Right lobe of liver (tissue), 6 donors: Measurements from ENCODE around the gene HOXD3. TPM values are rescaled to one million over a fixed set of nuclear protein-coding genes. Genes with fewer than 3 reads are reported as not detected.
A peak's percentile ranks its signal among the peaks of the same experiment; 100 is the strongest.

Source experiments
- ATAC-seq, 4 donors: fragments of 200-7000 bp; cut with Tn5 transposase; one replicate each; pipeline ENCODE4 v1.9.1; 2020; ENCODE audit warnings: mild to moderate bottlenecking in 4 of 4, moderate library complexity in 4 of 4
- DNase-seq, 3 donors: peaks; one replicate each; pipeline ENCODE4 v3.0.0-alpha.2; 2020
- H3K27ac ChIP-seq, 3 donors: fragments of 200-600 bp; one replicate each; pipeline ENCODE4 v1.8.0; 2022
- H3K27me3 ChIP-seq, 2 donors: fragments of 200-600 bp; one replicate each; pipeline ENCODE4 v1.8.0; 2022
- H3K36me3 ChIP-seq, 4 donors: fragments of 200-600 bp; sonication (generic) in 1 of 4; one replicate each; pipeline versions ENCODE4 v1.5.1 to v1.8.0; 2017 to 2022; ENCODE audit warnings: control low read depth in 1 of 4
- H3K4me1 ChIP-seq, 4 donors: fragments of 200-600 bp; sonication (generic) in 1 of 4; one replicate each; pipeline versions ENCODE4 v1.5.1 to v1.8.0; 2017 to 2022; ENCODE audit warnings: control low read depth in 1 of 4
- H3K4me3 ChIP-seq, 3 donors: fragments of 200-600 bp; one replicate each; pipeline ENCODE4 v1.8.0; 2022
- H3K9me3 ChIP-seq, 4 donors: fragments of 200-600 bp; sonication (generic) in 1 of 4; one replicate each; pipeline versions ENCODE4 v1.5.1 to v1.8.0; 2017 to 2022; ENCODE audit warnings: control low read depth in 1 of 4
- CTCF ChIP-seq, 4 donors: fragments of 200-600 bp in 3 of 4; fragments of 450-650 bp in 1 of 4; IDR thresholded peaks; one replicate each; pipeline versions ENCODE4 v1.5.1 to v1.8.0; 2016 to 2022; ENCODE audit warnings: antibody characterized with exemption in 4 of 4, mild to moderate bottlenecking in 2 of 4
- POLR2A ChIP-seq: fragments of 450-650 bp; IDR thresholded peaks from one replicate; pipeline ENCODE4 v1.6.1; 2017; ENCODE audit warnings: antibody characterized with exemption, mild to moderate bottlenecking
- WGBS: methylation state at CpG from one replicate; pipeline ENCODE4 v1.1.6; 2018; ENCODE audit warnings: low coverage, low lambda C conversion rate; ENCODE audit not compliant: insufficient coverage; ENCODE audit errors: missing lambda C conversion rate; 5-methylcytosine and 5-hydroxymethylcytosine counted together
- intact Hi-C, 2 donors: fragments of 100-400 bp; cut with DNase I; formaldehyde crosslinking; loops; one replicate each; pipeline versions ENCODE4 v1.11.2 to v1.14.1; 2022
- total RNA-seq, 6 experiments: library from RNA; depleted of rRNA in 2 of 6; stranded (reverse); fragments of >200 nt in 2 of 6; fragmentation: NEBNext Ultra II Directional in 3 of 6; extraction: Animal tissue kit (Norgen Biotek cat#: 25700) in 3 of 6; gene quantifications; one replicate each; pipeline versions ENCODE4 v1.1.0 to v1.2.4, GENCODE V29; 2016 to 2023
- donor health status: DM: no; HTN: yes; CAD: no.
- donor health status: DM: no; HTN: no; CAD: no.
- donor health status: DM: no; HTN: no; CAD: no.
- donor health status: DM: no; HTN: yes; CAD: no.
- donor health status: DM: no; HTN: yes; CAD: no.

Gene HOXD3
- total RNA-seq, 6 experiments from 2014 or later: not detected

DNA sequence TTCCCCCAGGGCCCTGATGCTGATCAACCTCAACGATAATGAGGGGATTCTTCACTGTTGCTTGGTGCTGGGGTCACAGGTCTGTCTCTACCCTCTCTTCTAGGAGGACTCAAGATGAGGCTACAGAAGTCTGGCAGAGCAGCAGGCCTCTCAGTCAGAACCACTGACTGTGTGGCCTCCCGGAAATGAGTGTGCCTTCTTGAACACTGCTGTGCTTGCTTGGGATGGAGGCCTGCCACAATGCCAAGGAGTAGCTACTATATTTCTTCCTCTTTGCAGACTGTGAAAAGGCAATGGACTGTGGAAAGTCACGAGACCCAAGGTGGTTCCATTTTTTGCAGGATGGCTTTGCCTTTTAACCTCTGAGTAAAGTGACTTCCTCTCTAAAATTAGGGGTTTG lies 25.6 kb downstream of the HOXD3 start:
- ATAC-seq (no peak), DNase-seq (no peak)
- peaks cover 0 to 2% (median 0%) of the 10 kb centered on the region in 4 donors for H3K4me1 ChIP-seq
- intact Hi-C loops: no loop called here
- no peak overlapping the region for H3K27ac ChIP-seq
- TF ChIP-seq POLR2A: no peak
- no peak for TF ChIP-seq CTCF (IDR thresholded peaks at IDR 0.05)
- H3K4me3 ChIP-seq: no peak overlapping the region
- H3K27me3 ChIP-seq: peaks cover 5 to 19% of the 10 kb centered on the region in 2 donors
- H3K36me3 ChIP-seq: no peaks in the 10 kb centered on the region
- 71% methylated on average over 1 of the region's 3 CpGs for WGBS
- H3K9me3 ChIP-seq: no peaks in the 10 kb centered on the region

- WGBS: 34% methylated on average over 2 of the region's 2 CpGs
- peaks cover 0 to 19% of the 10 kb centered on the region in 2 donors for H3K27me3 ChIP-seq
- H3K9me3 ChIP-seq: no peaks in the 10 kb centered on the region
- no peak overlapping the region for H3K4me3 ChIP-seq
- intact Hi-C loops: no loop called here
- H3K4me1 ChIP-seq: peaks cover 0 to 14% (median 0%) of the 10 kb centered on the region in 4 donors
- H3K27ac ChIP-seq: no peak overlapping the region
- ATAC-seq (no peak), DNase-seq (no peak)
- H3K36me3 ChIP-seq: no peaks in the 10 kb centered on the region
- TF ChIP-seq CTCF (IDR thresholded peaks at IDR 0.05): no peak
- no peak for TF ChIP-seq POLR2A
These were observed 27.6 kb downstream of the HOXD3 start for GRCh38 chr2:176184749-176185148.

DNA sequence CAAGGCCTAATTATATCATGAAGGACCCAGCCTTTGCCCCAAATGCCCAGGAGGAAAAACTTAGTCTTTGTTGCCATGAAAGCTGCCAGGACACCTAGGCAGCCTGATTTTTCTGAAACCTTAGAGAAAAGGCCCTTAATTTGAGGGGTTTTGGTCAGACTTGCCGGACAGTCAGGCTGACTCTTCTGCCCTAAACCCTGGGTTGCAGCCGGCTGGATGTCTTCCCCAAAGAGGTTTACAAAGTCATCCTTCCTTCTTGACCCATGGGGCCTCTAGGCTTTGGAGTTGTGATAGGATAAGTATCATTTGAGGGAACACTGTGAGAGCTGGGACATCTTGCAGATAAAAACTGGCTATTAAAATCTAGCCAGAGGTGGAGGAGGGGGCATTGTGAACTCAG lies 28.9 kb downstream of the HOXD3 start:
- Histone ChIP-seq H3K27ac (no peak overlapping the region), H3K4me1 (peaks cover 0 to 14% (median 0%) of the 10 kb centered on the region in 4 donors), H3K27me3 (peaks cover 5 to 30% of the 10 kb centered on the region in 2 donors), H3K9me3 (no peaks in the 10 kb centered on the region), H3K4me3 (no peak overlapping the region), H3K36me3 (no peaks in the 10 kb centered on the region)
- intact Hi-C loops: no loop called here
- no peak for DNase-seq
- TF ChIP-seq CTCF (IDR thresholded peaks at IDR 0.05) (no peak), POLR2A (no peak)
- ATAC-seq: no peak
- 73% methylated on average over 2 of the region's 2 CpGs for WGBS

DNA sequence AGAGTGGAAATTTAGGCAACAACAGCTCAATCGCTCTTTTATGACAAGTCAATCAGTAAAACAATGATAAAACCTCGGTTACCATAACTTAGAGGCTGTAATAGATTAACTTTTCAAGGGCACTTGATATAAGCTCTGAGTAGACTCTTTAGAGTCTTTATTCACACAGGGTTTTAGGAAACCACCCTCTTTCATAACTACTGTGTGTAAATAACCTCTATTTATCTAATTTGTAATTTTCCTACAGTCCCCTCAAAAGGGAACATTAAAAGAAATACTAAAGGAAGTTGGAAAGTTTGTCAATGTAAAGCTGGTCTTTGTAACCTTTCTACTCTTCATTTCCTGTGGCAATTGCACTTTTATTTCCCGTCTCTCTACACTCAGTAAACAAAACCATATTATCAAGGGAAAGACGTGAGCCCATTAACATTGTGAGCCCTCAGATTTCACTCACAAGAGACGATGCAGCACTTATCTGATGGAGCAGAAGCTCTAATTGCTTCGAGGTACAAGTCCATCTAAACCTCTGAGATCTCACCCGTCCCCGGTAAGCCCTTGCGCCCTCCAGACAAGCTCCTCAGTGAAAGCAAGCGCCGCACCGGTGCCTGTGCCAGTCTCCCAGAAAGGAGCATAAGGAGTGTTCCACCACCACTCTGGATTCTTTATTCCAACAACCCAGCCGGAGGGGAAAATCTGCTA lies 30.2 kb downstream of the HOXD3 start:
- DNase-seq: no peak
- H3K27ac ChIP-seq: no peak overlapping the region
- H3K27me3 ChIP-seq: peaks cover 10 to 41% of the 10 kb centered on the region in 2 donors

More for the DNA sequence above, 30.2 kb downstream of the HOXD3 start:
- no peaks in the 10 kb centered on the region for H3K9me3 ChIP-seq
- intact Hi-C loops: no loop called here
- WGBS: 10% methylated on average over 13 of the region's 13 CpGs
- TF ChIP-seq CTCF (IDR thresholded peaks at IDR 0.05): no peak
- no peak for TF ChIP-seq POLR2A
- ATAC-seq: peak in 3 of 4 donors; percentile 7 to 28 (median 15)
- peaks cover 0 to 14% (median 0%) of the 10 kb centered on the region in 4 donors for H3K4me1 ChIP-seq
- H3K4me3 ChIP-seq: peak overlapping the region in 2 of 3 donors; percentile 43 to 45
- no peaks in the 10 kb centered on the region for H3K36me3 ChIP-seq
